MM.1S (cell line): ENCODE results near the gene CSRP1.
A peak's percentile ranks its signal among the peaks of the same experiment; 100 is the strongest.

Experiments used
- EZH2 ChIP-seq: fragments of 300-600 bp; sonication (generic); optimal IDR thresholded peaks from 2 replicates; pipeline ENCODE3; 2017; ENCODE audit warnings: low read depth, mild to moderate bottlenecking, antibody characterized with exemption, low read length, mixed read lengths
- EZH2phosphoT487 ChIP-seq: fragments of 300-600 bp; sonication (generic); IDR thresholded peaks from 2 replicates; pipeline ENCODE4 v1.6.1; 2018; ENCODE audit warnings: antibody characterized with exemption, low read length
- TF ChIP-seq, protein P1 (sequence below): fragments of 300-600 bp; sonication (generic); IDR thresholded peaks from 2 replicates; pipeline ENCODE4 v1.5.1; 2016; ENCODE audit warnings: antibody characterized with exemption, low read length, mixed read lengths

DNA sequence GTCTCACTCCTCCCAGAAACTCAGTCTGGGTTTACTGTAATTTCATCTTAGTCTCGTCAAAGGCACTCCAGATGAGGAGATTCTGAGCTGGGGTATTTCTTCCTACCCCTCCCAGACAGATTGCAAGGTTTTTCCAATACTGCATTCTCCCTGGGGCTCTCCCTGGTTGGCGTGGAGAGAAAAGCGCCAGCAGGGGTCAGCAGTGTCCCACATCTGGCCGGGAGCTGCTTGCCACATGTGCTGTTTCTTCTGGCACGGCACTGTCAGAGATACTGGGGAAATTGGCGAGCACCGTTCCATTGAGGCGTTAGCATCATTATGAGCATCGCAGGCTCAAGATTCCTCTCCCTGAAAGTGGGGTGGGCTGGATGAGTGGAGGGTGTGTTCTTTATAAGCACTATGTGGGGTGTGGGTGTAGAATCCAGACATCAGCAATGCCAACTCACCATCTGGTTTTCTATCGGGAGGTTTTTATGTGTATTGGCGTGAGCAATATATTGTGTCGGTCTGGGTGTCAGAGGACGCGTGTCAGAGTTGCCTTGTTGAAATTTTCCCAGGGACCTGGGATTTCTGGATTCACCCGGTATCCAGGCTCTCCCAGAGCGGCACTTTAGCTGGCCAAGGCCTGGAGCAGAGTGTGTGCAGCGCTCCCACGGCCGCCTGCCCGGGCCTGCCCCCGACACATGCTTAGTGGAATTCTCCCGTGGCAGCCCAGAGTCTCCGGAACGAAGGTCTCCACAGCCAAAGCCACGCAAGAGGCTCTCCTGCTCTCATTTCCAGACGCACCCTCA, 24.0 kb upstream of the CSRP1 start:
- TF ChIP-seq, protein P1, sequence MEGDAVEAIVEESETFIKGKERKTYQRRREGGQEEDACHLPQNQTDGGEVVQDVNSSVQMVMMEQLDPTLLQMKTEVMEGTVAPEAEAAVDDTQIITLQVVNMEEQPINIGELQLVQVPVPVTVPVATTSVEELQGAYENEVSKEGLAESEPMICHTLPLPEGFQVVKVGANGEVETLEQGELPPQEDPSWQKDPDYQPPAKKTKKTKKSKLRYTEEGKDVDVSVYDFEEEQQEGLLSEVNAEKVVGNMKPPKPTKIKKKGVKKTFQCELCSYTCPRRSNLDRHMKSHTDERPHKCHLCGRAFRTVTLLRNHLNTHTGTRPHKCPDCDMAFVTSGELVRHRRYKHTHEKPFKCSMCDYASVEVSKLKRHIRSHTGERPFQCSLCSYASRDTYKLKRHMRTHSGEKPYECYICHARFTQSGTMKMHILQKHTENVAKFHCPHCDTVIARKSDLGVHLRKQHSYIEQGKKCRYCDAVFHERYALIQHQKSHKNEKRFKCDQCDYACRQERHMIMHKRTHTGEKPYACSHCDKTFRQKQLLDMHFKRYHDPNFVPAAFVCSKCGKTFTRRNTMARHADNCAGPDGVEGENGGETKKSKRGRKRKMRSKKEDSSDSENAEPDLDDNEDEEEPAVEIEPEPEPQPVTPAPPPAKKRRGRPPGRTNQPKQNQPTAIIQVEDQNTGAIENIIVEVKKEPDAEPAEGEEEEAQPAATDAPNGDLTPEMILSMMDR: peak; percentile 90
- no peak for TF ChIP-seq EZH2
- no peak for TF ChIP-seq EZH2phosphoT487
